ENCODE data around the gene TGFBR1. TPM values are rescaled to one million over a fixed set of nuclear protein-coding genes. Genes with fewer than 3 reads are reported as not detected.

Gene TGFBR1
- total and polyA plus RNA-seq, 2 donors (not counting 1 experiment from before 2014, with no cell fraction given) = 78.5 to 79.1 TPM

DNA sequence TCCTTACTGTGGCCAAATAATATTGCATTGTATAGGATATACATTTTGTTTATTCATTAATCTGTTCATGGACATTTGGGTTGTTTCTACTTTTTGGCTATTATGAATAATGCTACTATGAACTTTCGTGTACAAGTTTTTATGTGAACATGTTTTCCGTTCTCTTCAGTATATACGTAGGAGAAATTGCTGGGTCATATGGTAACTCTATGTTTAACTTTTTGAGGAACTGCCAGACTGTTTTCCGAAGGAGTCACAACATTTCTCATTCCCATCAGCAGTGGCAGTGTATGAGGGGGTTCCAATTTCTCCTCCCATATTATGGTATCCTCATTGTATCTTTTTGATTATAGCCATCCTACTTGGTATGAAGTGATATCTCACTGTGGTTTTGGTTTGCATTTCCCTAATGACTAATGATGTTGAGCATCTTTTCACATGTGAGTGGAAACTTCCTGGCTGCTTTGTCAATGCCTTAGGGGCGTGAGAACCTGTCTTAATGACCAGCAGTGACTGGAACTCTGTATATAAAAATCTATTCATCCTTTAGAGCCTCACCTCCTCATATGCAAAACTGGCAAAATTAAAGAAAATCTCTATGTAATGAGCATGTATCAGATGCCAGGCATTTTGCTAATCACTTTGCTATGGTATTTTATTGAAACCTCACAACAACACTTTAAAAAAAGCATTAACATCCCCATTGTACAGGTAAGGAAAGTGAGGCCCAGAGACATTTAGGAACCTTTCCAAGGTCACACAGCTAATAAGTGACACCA lies 47.8 kb upstream of the TGFBR1 start:
- Histone ChIP-seq H3K9me3 (ENCODE audit: control insufficient read depth, insufficient read depth, low read depth, low read length) (no peaks in the 10 kb centered on the region), H2AFZ (ENCODE audit: low read length) (no peak overlapping the region), H3K79me2 (ENCODE audit: control insufficient read depth, insufficient read depth, low read length) (no peaks in the 10 kb centered on the region), H3K36me3 (ENCODE audit: control insufficient read depth, insufficient read depth, low read length) (no peaks in the 10 kb centered on the region), H3K4me3 (replicated peaks in 1 of 4; ENCODE audit: control extremely low read depth in 1 of 4, insufficient read depth in 1 of 4, low read depth in 3 of 4, low read length in 4 of 4) (no peak overlapping the region), H3K27me3 (ENCODE audit: control insufficient read depth, insufficient read depth, low read length) (no peaks in the 10 kb centered on the region), H4K20me1 (ENCODE audit: control insufficient read depth, extremely low read depth, insufficient read depth, low read length) (no peaks in the 10 kb centered on the region), H3K27ac (ENCODE audit: insufficient read depth, low read length) (peak overlapping the region; percentile 4), H3K4me1 (ENCODE audit: control insufficient read depth, extremely low read depth, insufficient read depth, low read length) (peaks cover 17% of the 10 kb centered on the region), H3K4me2 (ENCODE audit: extremely low read depth, insufficient read depth, low read length) (no peak overlapping the region), H3K9ac (ENCODE audit: insufficient read depth, low read length) (no peak overlapping the region)
- TF ChIP-seq, protein P1, sequence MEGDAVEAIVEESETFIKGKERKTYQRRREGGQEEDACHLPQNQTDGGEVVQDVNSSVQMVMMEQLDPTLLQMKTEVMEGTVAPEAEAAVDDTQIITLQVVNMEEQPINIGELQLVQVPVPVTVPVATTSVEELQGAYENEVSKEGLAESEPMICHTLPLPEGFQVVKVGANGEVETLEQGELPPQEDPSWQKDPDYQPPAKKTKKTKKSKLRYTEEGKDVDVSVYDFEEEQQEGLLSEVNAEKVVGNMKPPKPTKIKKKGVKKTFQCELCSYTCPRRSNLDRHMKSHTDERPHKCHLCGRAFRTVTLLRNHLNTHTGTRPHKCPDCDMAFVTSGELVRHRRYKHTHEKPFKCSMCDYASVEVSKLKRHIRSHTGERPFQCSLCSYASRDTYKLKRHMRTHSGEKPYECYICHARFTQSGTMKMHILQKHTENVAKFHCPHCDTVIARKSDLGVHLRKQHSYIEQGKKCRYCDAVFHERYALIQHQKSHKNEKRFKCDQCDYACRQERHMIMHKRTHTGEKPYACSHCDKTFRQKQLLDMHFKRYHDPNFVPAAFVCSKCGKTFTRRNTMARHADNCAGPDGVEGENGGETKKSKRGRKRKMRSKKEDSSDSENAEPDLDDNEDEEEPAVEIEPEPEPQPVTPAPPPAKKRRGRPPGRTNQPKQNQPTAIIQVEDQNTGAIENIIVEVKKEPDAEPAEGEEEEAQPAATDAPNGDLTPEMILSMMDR (conservative IDR thresholded peaks at IDR 0.05 in 1 of 2, IDR thresholded peaks at IDR 0.05 in 1 of 2; ENCODE audit: low read depth in 1 of 2, low read length in 2 of 2) = no peak
- TF ChIP-seq EZH2 (IDR thresholded peaks at IDR 0.05; ENCODE audit: low read length, missing control alignments) = no peak
- DNase-seq (ENCODE audit: low read depth in 2 of 2) = peak; percentile 42 to 95

DNA sequence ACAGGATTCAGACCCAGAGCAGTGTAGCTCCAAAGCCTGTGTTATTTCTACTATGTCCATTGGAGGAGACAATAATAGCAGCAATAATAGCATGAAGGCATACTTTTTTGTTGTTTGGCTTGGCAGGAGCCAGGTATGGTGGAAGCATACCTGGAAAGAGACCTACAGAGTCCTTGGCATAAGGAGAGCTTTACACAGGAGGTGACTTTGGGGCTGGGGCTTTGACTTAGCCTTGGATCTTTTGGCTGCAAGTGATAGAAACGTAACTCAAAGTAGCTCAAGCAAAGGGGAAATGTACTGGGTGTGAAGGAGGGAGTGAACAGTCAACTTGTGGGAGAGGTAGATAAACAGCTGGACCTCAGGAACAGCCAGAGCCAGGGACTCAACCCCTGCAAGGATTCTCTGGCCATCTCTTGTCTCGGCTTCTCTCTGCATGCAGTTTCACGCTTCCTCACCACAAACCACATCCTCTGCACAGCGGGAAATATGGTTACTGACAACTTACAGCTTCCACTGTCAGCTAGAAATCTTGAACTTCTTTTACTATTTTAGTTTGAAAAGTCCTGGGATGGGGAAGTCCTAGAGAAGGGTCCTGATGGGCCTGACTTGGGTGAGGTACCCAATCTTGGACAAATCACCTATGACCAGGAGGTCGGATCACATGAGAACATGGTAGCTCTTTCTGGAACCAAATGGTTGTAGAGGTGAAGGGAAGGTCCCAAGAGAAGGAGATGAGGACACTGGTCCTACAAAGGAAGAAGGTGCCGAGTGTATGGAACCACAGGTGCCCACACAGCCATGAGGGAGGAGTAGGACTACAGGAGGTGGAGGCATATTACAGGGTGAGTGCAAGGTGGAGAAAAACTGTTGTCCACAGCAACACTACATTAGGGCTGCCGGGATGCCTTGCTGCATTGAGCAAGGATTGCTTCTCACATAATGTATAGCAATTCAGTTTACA lies 47.0 kb upstream of the TGFBR1 start:
- Histone ChIP-seq H3K27me3 (ENCODE audit: control insufficient read depth, insufficient read depth, low read length) (no peaks in the 10 kb centered on the region), H3K9me3 (ENCODE audit: control insufficient read depth, insufficient read depth, low read depth, low read length) (no peaks in the 10 kb centered on the region), H3K79me2 (ENCODE audit: control insufficient read depth, insufficient read depth, low read length) (no peaks in the 10 kb centered on the region), H3K36me3 (ENCODE audit: control insufficient read depth, insufficient read depth, low read length) (no peaks in the 10 kb centered on the region), H4K20me1 (ENCODE audit: control insufficient read depth, extremely low read depth, insufficient read depth, low read length) (no peaks in the 10 kb centered on the region), H3K9ac (ENCODE audit: insufficient read depth, low read length) (no peak overlapping the region), H3K4me3 (replicated peaks in 1 of 4; ENCODE audit: control extremely low read depth in 1 of 4, insufficient read depth in 1 of 4, low read depth in 3 of 4, low read length in 4 of 4) (no peak overlapping the region), H2AFZ (ENCODE audit: low read length) (no peak overlapping the region), H3K4me2 (ENCODE audit: extremely low read depth, insufficient read depth, low read length) (no peak overlapping the region), H3K27ac (ENCODE audit: insufficient read depth, low read length) (peak overlapping the region; percentile 4), H3K4me1 (ENCODE audit: control insufficient read depth, extremely low read depth, insufficient read depth, low read length) (peaks cover 17% of the 10 kb centered on the region)
- TF ChIP-seq, protein P1 (conservative IDR thresholded peaks at IDR 0.05 in 1 of 2, IDR thresholded peaks at IDR 0.05 in 1 of 2; ENCODE audit: low read depth in 1 of 2, low read length in 2 of 2) = no peak
- TF ChIP-seq EZH2 (IDR thresholded peaks at IDR 0.05; ENCODE audit: low read length, missing control alignments) = no peak
- peak; percentile 58 to 92 for DNase-seq (ENCODE audit: low read depth in 2 of 2)
